Activated CD4-positive, alpha-beta T cell treated with anti-CD3 and anti-CD28 coated beads for 24 hours (primary cell): ENCODE data around the gene CPNE4.

Source experiments
- DNase-seq, 2 donors: peaks; one replicate each; pipeline ENCODE4 v3.0.0-alpha.2; 2020; ENCODE audit warnings: low read depth in 2 of 2

The CPNE4 gene

GRCh38 chr3:131796558-131797198 is 238.1 kb downstream of the CPNE4 start:
- no peak for DNase-seq

- DNase-seq: no peak
These were observed 238.7 kb downstream of the CPNE4 start for GRCh38 chr3:131796111-131796510.

GRCh38 chr3:131795390-131796090 is 239.3 kb downstream of the CPNE4 start:
- no peak for DNase-seq

GRCh38 chr3:131794766-131795388 is 239.9 kb downstream of the CPNE4 start:
- peak in 1 of 2 donors; percentile 3 for DNase-seq

- no peak for DNase-seq
These were observed 240.9 kb downstream of the CPNE4 start for GRCh38 chr3:131793870-131794269.

- DNase-seq: no peak
These were observed 245.6 kb downstream of the CPNE4 start for GRCh38 chr3:131789188-131789587.

GRCh38 chr3:131786386-131786785 is 248.4 kb downstream of the CPNE4 start:
- no peak for DNase-seq

GRCh38 chr3:131782751-131783150 is 252.1 kb downstream of the CPNE4 start:
- no peak for DNase-seq

- no peak for DNase-seq
These were observed 256.3 kb downstream of the CPNE4 start for GRCh38 chr3:131778526-131778925.

- no peak for DNase-seq
These were observed 259.2 kb downstream of the CPNE4 start for GRCh38 chr3:131775650-131776049.

- no peak for DNase-seq
These were observed 262.4 kb downstream of the CPNE4 start for GRCh38 chr3:131772269-131773026.

- DNase-seq: no peak
These were observed 271.7 kb downstream of the CPNE4 start for GRCh38 chr3:131762981-131763564.

GRCh38 chr3:131756405-131756804 is 278.4 kb downstream of the CPNE4 start:
- no peak for DNase-seq

- DNase-seq: no peak
These were observed 279.4 kb downstream of the CPNE4 start for GRCh38 chr3:131755380-131755779.

GRCh38 chr3:131750256-131750655 is 284.6 kb downstream of the CPNE4 start:
- no peak for DNase-seq

GRCh38 chr3:131749826-131750225 is 285.0 kb downstream of the CPNE4 start:
- no peak for DNase-seq

GRCh38 chr3:131747466-131747865 is 287.3 kb downstream of the CPNE4 start:
- no peak for DNase-seq

- no peak for DNase-seq
These were observed 290.0 kb downstream of the CPNE4 start for GRCh38 chr3:131744765-131745164.

GRCh38 chr3:131743126-131743525 is 291.7 kb downstream of the CPNE4 start:
- no peak for DNase-seq

GRCh38 chr3:131739211-131739610 is 295.6 kb downstream of the CPNE4 start:
- DNase-seq: no peak

- no peak for DNase-seq
These were observed 296.7 kb downstream of the CPNE4 start for GRCh38 chr3:131738095-131738494.

GRCh38 chr3:131735544-131735943 is 299.3 kb downstream of the CPNE4 start:
- DNase-seq: no peak
